Transverse colon (tissue), 4 donors: ENCODE measurements around the gene GTF3C1. TPM values are rescaled to one million over a fixed set of nuclear protein-coding genes. Genes with fewer than 3 reads are reported as not detected.

Experiments
- DNase-seq: peaks from one replicate; pipeline ENCODE4 v3.0.0-alpha.2; 2019
- H3K27ac ChIP-seq, 4 donors: fragments of 200-600 bp; sonication (generic); 2 replicates each; pipeline ENCODE4 v1.5.1; 2016 to 2018; ENCODE audit warnings: inconsistent platforms in 4 of 4
- H3K27me3 ChIP-seq: fragments of 200-600 bp; sonication (generic); 2 replicates; pipeline ENCODE4 v1.5.1; 2017; ENCODE audit warnings: inconsistent platforms
- H3K36me3 ChIP-seq, 4 donors: fragments of 200-600 bp; sonication (generic); 2 replicates each; pipeline ENCODE4 v1.5.1; 2017 to 2019; ENCODE audit warnings: inconsistent platforms in 4 of 4
- H3K4me1 ChIP-seq, 4 donors: fragments of 200-600 bp; sonication (generic); 2 replicates each; pipeline ENCODE4 v1.5.1; 2017 to 2020; ENCODE audit warnings: inconsistent platforms in 4 of 4
- H3K4me3 ChIP-seq, 4 donors: fragments of 200-600 bp; sonication (generic); 1 replicate in 1 of 4; 2 replicates in 3 of 4; pipeline versions ENCODE4 v1.5.1 to v1.6.1; 2017 to 2019; ENCODE audit warnings: inconsistent platforms in 4 of 4
- H3K9me3 ChIP-seq, 2 donors: fragments of 200-600 bp; sonication (generic); 2 replicates each; pipeline ENCODE4 v1.5.1; 2017 to 2019; ENCODE audit warnings: inconsistent platforms in 2 of 2
- CTCF ChIP-seq, 5 experiments: fragments of 200-600 bp in 3 of 5; fragments of 450-650 bp in 2 of 5; sonication (generic) in 3 of 5; IDR thresholded peaks; 1 replicate in 2 of 5; 2 replicates in 3 of 5; pipeline ENCODE4 v1.5.1; 2016 to 2017; ENCODE audit warnings: antibody characterized with exemption in 5 of 5, inconsistent platforms in 3 of 5, mild to moderate bottlenecking in 2 of 5, moderate library complexity in 1 of 5
- EP300 ChIP-seq: sonication (generic); formaldehyde crosslinking; IDR thresholded peaks from one replicate; pipeline ENCODE4 v1.6.1; 2017; ENCODE audit warnings: antibody characterized with exemption, low read depth
- POLR2A ChIP-seq: fragments of 450-650 bp; IDR thresholded peaks from one replicate; pipeline ENCODE4 v1.6.1; 2016; ENCODE audit warnings: antibody characterized with exemption, mild to moderate bottlenecking, moderate library complexity
- POLR2AphosphoS5 ChIP-seq, 3 donors: sonication (generic); formaldehyde crosslinking; IDR thresholded peaks; one replicate each; pipeline ENCODE4 v1.6.1; 2016; ENCODE audit warnings: antibody characterized with exemption in 3 of 3
- WGBS, 2 donors: methylation state at CpG; one replicate each; pipeline ENCODE4 v1.1.5; 2018; ENCODE audit warnings: low coverage in 1 of 2; 5-methylcytosine and 5-hydroxymethylcytosine counted together
- in situ Hi-C, 4 donors: fragments of 200-750 bp; cut with MboI; loops; one replicate each; pipeline versions ENCODE4 v1.15.0 to v1.15.1; 2017; ENCODE audit warnings: low sequenced_read_pairs in 3 of 4, low pct_ligation_motif_present in 1 of 4, low pct_unique_long_range_greater_than_20kb in 1 of 4
- intact Hi-C: fragments of 100-400 bp; cut with DNase I; formaldehyde crosslinking; loops from one replicate; pipeline ENCODE4 v1.15.1; 2023; ENCODE audit warnings: low total_unique reads
- total RNA-seq, 4 donors: library from RNA; depleted of rRNA; stranded (reverse); fragments of >200 nt; gene quantifications; one replicate each; pipeline ENCODE4 v1.1.0, GENCODE V29; 2016

Gene GTF3C1
- total RNA-seq, 4 donors from 2014 or later, result 49.6 to 129 (median 60.1) TPM

GRCh38 chr16:27481282-27481934 lies 68.3 kb downstream of the GTF3C1 start:
- in situ Hi-C loops, result no loop called here
- Histone ChIP-seq H3K36me3 (peaks cover 0 to 83% (median 35%) of the 10 kb centered on the region in 4 donors), H3K4me1 (no peaks in the 10 kb centered on the region), H3K27ac (no peak overlapping the region), H3K9me3 (no peaks in the 10 kb centered on the region), H3K27me3 (no peaks in the 10 kb centered on the region), H3K4me3 (no peak overlapping the region)
- no peak for TF ChIP-seq EP300
- TF ChIP-seq POLR2AphosphoS5 (IDR thresholded peaks at IDR 0.05), result no peak
- no peak for TF ChIP-seq CTCF (IDR thresholded peaks at IDR 0.05)
- TF ChIP-seq POLR2A, result no peak
- intact Hi-C loops, result no loop called here
- 76 to 92% methylated on average over 5 to 15 of the region's 15 CpGs for whole genome bisulfite sequencing, 2 donors
- no peak for DNase-seq

GRCh38 chr16:27480761-27481160 lies 69.0 kb downstream of the GTF3C1 start:
- H3K4me1 ChIP-seq, result no peaks in the 10 kb centered on the region
- in situ Hi-C loops (no loop called here), intact Hi-C loops (no loop called here)
- H3K9me3 ChIP-seq, result no peaks in the 10 kb centered on the region
- WGBS, 2 donors, result 95 to 100% methylated on average over 1 to 7 of the region's 7 CpGs
- no peak overlapping the region for H3K27ac ChIP-seq
- DNase-seq, result no peak
- peaks cover 0 to 83% (median 36%) of the 10 kb centered on the region in 4 donors for H3K36me3 ChIP-seq
- no peak overlapping the region for H3K4me3 ChIP-seq
- TF ChIP-seq POLR2A, result no peak
- TF ChIP-seq EP300, result no peak
- no peak for TF ChIP-seq POLR2AphosphoS5 (IDR thresholded peaks at IDR 0.05)
- no peak for TF ChIP-seq CTCF (IDR thresholded peaks at IDR 0.05)
- no peaks in the 10 kb centered on the region for H3K27me3 ChIP-seq

GRCh38 chr16:27476240-27476639 lies 73.5 kb downstream of the GTF3C1 start:
- DNase-seq, result no peak
- in situ Hi-C loops (no loop called here), intact Hi-C loops (no loop called here)
- Histone ChIP-seq H3K36me3 (peaks cover 0 to 64% (median 22%) of the 10 kb centered on the region in 4 donors), H3K27ac (no peak overlapping the region), H3K9me3 (no peaks in the 10 kb centered on the region), H3K27me3 (no peaks in the 10 kb centered on the region), H3K4me3 (no peak overlapping the region), H3K4me1 (no peaks in the 10 kb centered on the region)
- TF ChIP-seq EP300 (no peak), CTCF (IDR thresholded peaks at IDR 0.05) (no peak), POLR2AphosphoS5 (IDR thresholded peaks at IDR 0.05) (no peak), POLR2A (no peak)
- WGBS, 2 donors, result 94 to 95% methylated on average over 9 of the region's 9 CpGs

- H3K9me3 ChIP-seq, result no peaks in the 10 kb centered on the region
- in situ Hi-C loops, result no loop called here
- TF ChIP-seq CTCF (IDR thresholded peaks at IDR 0.05) (no peak), EP300 (no peak), POLR2A (no peak), POLR2AphosphoS5 (IDR thresholded peaks at IDR 0.05) (no peak)
- H3K36me3 ChIP-seq, result peaks cover 0 to 62% (median 22%) of the 10 kb centered on the region in 4 donors
- 90 to 91% methylated on average over 7 to 9 of the region's 9 CpGs for WGBS, 2 donors
- no peak overlapping the region for H3K27ac ChIP-seq
- no peak for DNase-seq
- H3K4me1 ChIP-seq, result no peaks in the 10 kb centered on the region
- H3K27me3 ChIP-seq, result no peaks in the 10 kb centered on the region
- H3K4me3 ChIP-seq, result no peak overlapping the region
- intact Hi-C loops, result no loop called here
These were observed 74.2 kb downstream of the GTF3C1 start for GRCh38 chr16:27475561-27475960.
